MV-4-11 (cell line): Measurements from ENCODE around the gene ANKRD36C.
"Not testable (repeated sequence)": the region's sequence is repeated elsewhere in the genome, so short reads cannot be mapped to it uniquely, and the experiment has no call there.

Experiments used
- DNase-seq: peaks from one replicate; lab custom pipeline; 2025; lab: John Stamatoyannopoulos, UW

Gene ANKRD36C

DNA sequence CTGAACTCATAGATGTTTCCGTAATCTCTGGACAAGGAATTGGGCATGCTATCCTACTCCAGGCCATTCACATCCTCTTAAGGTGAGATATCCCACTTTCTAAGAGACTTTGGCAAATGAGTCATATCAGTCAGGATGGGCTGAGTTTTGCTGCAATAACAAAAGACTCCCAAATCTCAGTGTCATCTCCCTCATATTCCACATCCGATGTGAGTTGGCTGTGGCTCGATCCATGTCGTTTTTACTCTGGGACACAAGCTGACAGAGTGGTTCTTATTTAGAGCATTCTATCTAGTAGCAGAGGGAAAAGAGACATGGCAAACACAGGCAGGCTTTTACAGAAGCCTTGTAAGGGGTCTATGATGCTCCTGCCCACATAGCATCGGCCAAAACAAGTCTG, 14.6 kb upstream of the ANKRD36C start:
- not testable (repeated sequence) for DNase-seq

DNA sequence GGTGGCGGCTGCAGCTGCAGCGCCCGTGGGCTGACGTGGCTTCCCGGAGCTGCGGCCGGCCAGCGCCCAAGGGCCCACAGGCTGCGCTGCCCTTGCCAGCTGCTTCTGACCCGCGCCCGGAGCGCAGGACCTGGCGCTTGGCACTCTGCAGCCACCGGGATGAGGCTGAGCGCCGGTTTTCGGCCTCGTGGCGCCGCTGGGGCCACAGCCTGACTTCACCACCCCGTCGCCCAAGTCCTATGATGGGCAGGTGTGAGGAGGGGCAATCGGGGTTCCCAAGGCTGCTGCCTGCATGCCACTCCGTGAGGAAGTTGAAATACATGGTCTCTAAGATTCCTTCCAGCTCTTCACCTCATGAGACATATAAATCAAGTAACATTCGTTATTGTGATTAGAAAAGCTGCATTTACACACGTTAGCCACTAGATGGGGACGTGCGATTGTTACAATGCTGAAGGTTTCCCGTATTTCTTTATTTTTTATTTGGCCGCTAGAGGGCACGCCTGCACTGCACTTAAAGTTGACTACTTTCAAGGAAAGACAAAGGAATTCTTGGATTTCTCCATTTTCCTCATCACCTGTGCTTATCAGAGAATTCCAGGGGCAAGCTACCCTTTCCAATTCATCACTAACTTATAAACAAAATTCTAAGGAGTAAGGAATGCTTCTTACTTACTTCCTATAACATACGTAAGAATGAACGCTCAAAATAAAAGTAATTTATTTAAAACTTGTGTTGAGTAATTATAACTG, 1.1 kb upstream of the ANKRD36C start:
- not testable (repeated sequence) for DNase-seq

DNA sequence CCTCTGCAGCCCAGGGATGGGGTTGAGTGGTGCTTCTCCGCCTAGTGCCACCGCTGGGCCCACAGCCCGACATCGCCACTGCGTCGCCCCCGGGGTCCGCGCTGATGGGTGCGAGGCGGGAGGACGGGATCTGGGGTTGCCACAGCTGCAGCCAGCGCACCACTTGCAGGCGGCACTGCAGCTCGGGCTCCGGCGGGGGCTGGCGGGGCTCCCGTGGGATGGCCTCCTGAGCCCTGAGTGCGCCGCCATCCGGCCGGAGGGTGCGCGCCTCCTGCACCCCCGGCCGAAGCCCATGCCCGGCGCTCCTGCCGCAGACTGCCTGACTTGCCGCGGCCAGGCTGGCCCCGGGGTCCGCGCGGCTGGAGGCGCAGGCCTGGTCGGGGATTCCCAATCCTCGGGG, 478 bp upstream of the ANKRD36C start:
- DNase-seq = not testable (repeated sequence)

DNA sequence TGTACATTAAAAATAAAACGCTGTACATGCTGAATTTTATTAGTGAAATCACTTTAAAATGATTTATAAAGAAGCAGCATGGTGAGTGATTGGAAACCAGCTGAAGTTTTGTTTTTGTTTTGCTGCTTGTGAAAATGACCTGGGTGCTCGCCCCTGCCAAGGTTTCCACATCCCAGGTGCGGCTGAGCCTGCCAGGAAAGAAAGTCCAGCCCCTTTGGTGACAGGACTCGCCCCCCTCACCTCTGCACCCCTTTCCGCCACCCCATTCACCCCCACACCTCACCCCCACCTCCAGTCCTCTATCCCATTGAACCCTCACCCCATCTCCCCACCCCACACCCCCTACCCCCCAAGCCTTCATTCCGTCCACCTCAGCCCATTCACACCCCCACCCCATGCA, 740 bp downstream of the ANKRD36C start:
- DNase-seq = not testable (repeated sequence)

DNA sequence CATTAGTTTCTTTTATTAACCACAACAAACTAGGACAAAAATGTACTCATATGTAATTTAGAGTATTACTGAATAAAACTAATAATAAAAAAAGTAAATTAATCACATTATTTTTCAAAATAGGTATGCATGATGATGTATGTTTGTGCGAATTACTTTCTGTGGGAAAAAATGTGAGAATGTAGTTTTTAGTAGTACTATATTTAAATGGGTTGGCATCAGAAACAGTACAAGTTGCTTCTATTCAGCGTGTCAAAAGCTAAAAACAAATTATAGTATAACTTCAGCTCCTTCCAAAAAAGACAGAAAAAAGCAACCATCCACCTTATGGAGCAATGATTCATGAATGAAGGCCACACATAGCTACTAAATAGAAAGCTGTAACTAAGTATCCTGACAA, 40.0 kb downstream of the ANKRD36C start:
- DNase-seq = not testable (repeated sequence)

- not testable (repeated sequence) for DNase-seq
Observed at GRCh38 chr2:95948039-95948438, 43.6 kb downstream of the ANKRD36C start.

DNA sequence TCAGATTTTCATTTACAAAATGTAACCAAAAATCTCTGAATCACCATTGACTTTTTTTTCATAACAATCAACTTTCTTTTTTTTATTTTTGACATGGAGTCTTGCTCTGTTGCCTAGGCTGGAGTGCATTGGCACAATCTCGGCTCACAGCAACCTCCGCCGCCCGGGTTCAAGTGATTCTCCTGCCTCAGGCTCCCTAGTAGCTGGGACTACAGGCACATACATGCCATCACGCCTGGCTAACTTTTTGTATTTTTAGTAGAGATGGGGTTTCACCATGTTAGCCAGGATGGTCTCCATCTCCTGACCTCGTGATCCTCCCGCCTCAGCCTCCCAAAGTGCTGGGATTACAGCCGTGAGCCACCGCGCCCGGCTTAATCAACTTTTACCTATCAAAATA, 51.7 kb downstream of the ANKRD36C start:
- DNase-seq = not testable (repeated sequence)

DNA sequence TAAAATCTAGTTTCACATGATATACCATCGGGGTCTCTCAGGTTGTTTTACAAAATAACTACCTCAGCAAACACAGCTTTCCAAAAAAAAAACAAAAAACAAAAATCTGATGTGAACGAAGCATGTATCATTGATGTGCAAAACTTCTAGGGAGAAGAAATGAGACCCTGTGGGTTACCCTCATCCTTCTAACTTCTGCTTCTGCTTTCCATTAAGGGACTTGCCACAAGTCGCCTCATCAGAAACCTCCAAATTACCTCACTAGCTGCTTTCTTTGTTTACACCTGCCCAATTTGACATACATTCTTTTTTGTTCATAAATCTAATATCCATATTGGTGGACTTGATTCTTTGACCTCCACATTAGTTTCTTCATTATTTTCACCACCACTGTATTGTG, 60.9 kb downstream of the ANKRD36C start:
- DNase-seq = not testable (repeated sequence)

- DNase-seq = not testable (repeated sequence)
Observed at GRCh38 chr2:95917007-95917406, 74.6 kb downstream of the ANKRD36C start.

- DNase-seq = not testable (repeated sequence)
Observed at GRCh38 chr2:95915131-95915530, 76.5 kb downstream of the ANKRD36C start.

DNA sequence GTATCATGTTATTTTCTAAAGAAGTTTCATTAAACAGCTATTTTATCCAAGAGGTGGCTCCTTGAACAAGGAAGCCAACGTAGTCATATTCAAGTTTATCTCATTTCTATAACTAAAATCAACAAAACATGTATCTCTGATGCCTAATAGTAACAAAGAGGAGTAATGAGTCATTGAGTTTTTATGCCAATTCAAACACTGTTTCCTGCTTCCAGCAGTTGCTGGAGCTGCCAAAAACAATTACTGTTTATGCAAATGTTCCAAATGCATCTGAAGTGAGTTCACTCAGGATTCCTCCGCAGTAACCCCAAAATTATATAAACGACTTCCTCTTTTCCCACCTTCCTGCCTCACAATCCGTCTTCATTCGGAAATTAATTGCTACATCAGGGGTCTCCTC, 80.2 kb downstream of the ANKRD36C start:
- not testable (repeated sequence) for DNase-seq

GRCh38 chr2:95894443-95894842, 97.2 kb downstream of the ANKRD36C start:
- DNase-seq = not testable (repeated sequence)

GRCh38 chr2:95867929-95868328, 123.7 kb downstream of the ANKRD36C start:
- not testable (repeated sequence) for DNase-seq

- not testable (repeated sequence) for DNase-seq
Observed at GRCh38 chr2:95867047-95867677, 124.5 kb downstream of the ANKRD36C start.

- DNase-seq = not testable (repeated sequence)
Observed at GRCh38 chr2:95862121-95862520, 129.5 kb downstream of the ANKRD36C start.

DNA sequence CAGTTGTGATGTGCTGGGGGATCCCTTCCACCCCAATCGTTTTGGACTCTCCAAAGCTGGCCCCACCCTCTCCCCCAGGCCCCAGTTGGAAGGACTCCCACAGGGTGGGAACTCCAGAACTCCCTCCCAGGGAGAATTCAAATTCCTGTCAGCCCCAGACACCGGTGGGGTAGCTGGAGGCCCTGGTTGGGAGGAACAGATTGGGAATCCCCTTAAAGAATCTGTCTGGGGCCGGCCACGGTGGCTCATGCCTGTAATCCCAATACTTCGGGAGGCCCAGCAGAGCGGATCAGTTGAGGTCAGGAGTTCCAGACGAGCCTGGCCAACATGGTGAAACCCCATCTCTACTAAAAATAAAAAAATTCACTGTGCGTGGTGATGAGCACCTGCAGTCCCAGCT, 155.5 kb downstream of the ANKRD36C start:
- DNase-seq = no peak

GRCh38 chr2:95834077-95835013, 157.3 kb downstream of the ANKRD36C start:
- not testable (repeated sequence) for DNase-seq

- DNase-seq = not testable (repeated sequence)
Observed at GRCh38 chr2:95824218-95824617, 167.4 kb downstream of the ANKRD36C start.

GRCh38 chr2:95817521-95817920, 174.1 kb downstream of the ANKRD36C start:
- DNase-seq = not testable (repeated sequence)

DNA sequence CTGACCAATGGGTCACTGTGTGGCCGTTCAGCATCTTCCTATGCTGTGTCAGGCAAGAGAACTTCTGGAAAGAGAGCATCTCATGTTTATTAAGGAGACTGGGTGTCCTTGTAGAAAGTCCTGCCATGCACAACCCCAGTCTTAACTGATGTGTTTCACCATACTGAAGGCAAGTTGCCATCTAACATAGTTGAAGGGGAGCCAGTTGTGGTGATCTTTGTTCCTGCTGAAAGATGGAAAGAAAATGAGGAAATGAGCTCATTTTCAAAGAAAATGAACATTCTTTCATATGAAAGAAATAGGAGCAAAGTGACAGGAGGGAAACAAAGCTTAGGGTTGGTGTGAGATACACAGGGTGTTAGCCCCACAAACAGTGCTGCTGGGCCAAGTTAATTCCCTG, 178.3 kb downstream of the ANKRD36C start:
- peak; percentile 46 for DNase-seq

DNA sequence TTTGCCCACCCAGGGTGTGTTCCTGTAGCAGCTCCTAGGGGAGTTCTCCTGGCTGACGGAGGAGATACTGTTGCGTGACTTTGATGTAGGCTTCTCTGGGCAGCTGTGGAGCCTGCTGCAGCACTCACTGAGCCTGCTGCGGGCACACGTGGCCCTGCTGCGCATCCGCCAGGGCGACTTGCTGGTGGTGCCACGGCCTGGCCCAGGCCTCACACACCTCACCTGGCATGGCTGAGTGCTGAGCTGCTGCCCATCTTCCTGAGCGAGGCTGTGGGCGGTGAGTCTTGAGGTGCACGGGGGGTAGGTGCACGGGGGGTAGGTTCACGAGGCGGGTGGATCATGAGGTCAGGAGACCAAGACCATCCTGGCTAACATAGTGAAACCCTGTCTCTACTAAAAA, 191.7 kb downstream of the ANKRD36C start:
- no peak for DNase-seq
